Calu3 (cell line): ENCODE measurements around the gene FBXO4. TPM values are rescaled to one million over a fixed set of nuclear protein-coding genes. Genes with fewer than 3 reads are reported as not detected.
"Not testable (repeated sequence)": the region's sequence is repeated elsewhere in the genome, so short reads cannot be mapped to it uniquely, and the experiment has no call there.

Source experiments
- BruUV-seq: library from RNA; stranded (reverse); fragments of 400-500 nt; replicated peaks from 2 replicates; lab custom pipeline; 2021; lab: Mats Ljungman, UMichigan
- CTCF ChIA-PET: fragments of 300-600 bp; sonication (Branson Sonifier 250); formaldehyde crosslinking; loops from one replicate; lab custom pipeline; 2022; ENCODE audit warnings: antibody characterized with exemption; lab: Charles Lee
- DNase-seq: peaks from one replicate; pipeline ENCODE4 v3.0.0; 2022
- H3K27ac Mint-ChIP-seq: one replicate; pipeline ENCODE4 v1.8.0; 2022; ENCODE audit warnings: mixed read lengths; ENCODE audit not compliant: unreplicated experiment
- H3K27me3 Mint-ChIP-seq: one replicate; pipeline ENCODE4 v1.8.0; 2022; ENCODE audit warnings: mixed read lengths; ENCODE audit not compliant: unreplicated experiment
- H3K36me3 Mint-ChIP-seq: one replicate; pipeline ENCODE4 v1.8.0; 2022; ENCODE audit warnings: mild to moderate bottlenecking, moderate library complexity, mixed read lengths; ENCODE audit not compliant: insufficient read depth, unreplicated experiment
- H3K4me1 Mint-ChIP-seq: one replicate; pipeline ENCODE4 v1.8.0; 2022; ENCODE audit warnings: mild to moderate bottlenecking, low read depth, mixed read lengths; ENCODE audit not compliant: unreplicated experiment
- H3K4me3 Mint-ChIP-seq: one replicate; pipeline ENCODE4 v1.8.0; 2022; ENCODE audit warnings: mild to moderate bottlenecking, low read depth, moderate library complexity, mixed read lengths; ENCODE audit not compliant: unreplicated experiment
- H3K9me3 Mint-ChIP-seq: one replicate; pipeline ENCODE4 v1.8.0; 2022; ENCODE audit warnings: low read depth, mixed read lengths; ENCODE audit not compliant: unreplicated experiment
- intact Hi-C: fragments of 100-400 bp; cut with micrococcal nuclease; formaldehyde crosslinking; loops from one replicate; pipeline ENCODE4 v1.10.0; 2022; ENCODE audit not compliant: unreplicated experiment
- total RNA-seq: library from RNA; stranded (reverse); gene quantifications from 2 replicates; pipeline ENCODE4 v1.2.3, GENCODE V29; 2022
- TF ChIP-seq, protein P1 (sequence below): fragments of 200-600 bp; IDR thresholded peaks from one replicate; pipeline ENCODE4 v1.8.0; 2022; ENCODE audit warnings: antibody characterized with exemption; ENCODE audit not compliant: unreplicated experiment

The FBXO4 gene
- total RNA-seq, 1 experiment from 2014 or later: 8.9 TPM

- no peak overlapping the region for H3K4me3 Mint-ChIP-seq
Measured at GRCh38 chr5:41980396-41980795, 55.3 kb downstream of the FBXO4 start.

DNA sequence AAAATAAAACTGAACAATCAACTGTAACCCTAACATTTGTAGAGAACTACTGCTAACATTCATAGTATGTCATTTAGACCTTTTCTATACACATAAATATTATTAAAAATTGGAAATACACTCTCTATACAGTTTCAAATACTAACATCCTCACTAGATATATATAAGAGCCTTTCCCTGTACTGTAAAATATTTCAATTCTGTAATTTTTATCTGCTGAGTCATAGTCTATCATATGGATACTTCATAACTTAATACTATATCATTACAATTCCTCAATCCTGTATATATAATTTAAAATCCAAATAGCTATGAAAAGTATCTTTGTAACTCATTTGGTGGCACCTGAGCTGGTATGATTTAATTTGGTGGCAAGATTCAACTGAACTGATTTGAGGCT, 55.8 kb downstream of the FBXO4 start:
- DNase-seq: no peak
- H3K27me3 Mint-ChIP-seq: peaks cover 10% of the 10 kb centered on the region
- no peaks in the 10 kb centered on the region for H3K9me3 Mint-ChIP-seq
- TF ChIP-seq, protein P1, sequence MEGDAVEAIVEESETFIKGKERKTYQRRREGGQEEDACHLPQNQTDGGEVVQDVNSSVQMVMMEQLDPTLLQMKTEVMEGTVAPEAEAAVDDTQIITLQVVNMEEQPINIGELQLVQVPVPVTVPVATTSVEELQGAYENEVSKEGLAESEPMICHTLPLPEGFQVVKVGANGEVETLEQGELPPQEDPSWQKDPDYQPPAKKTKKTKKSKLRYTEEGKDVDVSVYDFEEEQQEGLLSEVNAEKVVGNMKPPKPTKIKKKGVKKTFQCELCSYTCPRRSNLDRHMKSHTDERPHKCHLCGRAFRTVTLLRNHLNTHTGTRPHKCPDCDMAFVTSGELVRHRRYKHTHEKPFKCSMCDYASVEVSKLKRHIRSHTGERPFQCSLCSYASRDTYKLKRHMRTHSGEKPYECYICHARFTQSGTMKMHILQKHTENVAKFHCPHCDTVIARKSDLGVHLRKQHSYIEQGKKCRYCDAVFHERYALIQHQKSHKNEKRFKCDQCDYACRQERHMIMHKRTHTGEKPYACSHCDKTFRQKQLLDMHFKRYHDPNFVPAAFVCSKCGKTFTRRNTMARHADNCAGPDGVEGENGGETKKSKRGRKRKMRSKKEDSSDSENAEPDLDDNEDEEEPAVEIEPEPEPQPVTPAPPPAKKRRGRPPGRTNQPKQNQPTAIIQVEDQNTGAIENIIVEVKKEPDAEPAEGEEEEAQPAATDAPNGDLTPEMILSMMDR: no peak
- H3K4me1 Mint-ChIP-seq: no peaks in the 10 kb centered on the region
- BruUV-seq: no TSS peak
- H3K4me3 Mint-ChIP-seq: no peak overlapping the region
- CTCF ChIA-PET: no interaction called here
- no peak overlapping the region for H3K27ac Mint-ChIP-seq
- intact Hi-C loops: no loop called here
- no peaks in the 10 kb centered on the region for H3K36me3 Mint-ChIP-seq

More at GRCh38 chr5:41980396-41980795, 55.3 kb downstream of the FBXO4 start:
- Mint-ChIP-seq H3K27me3 (peaks cover 10% of the 10 kb centered on the region), H3K4me1 (no peaks in the 10 kb centered on the region), H3K36me3 (no peaks in the 10 kb centered on the region), H3K27ac (no peak overlapping the region), H3K9me3 (no peaks in the 10 kb centered on the region)
- TF ChIP-seq, protein P1: no peak
- no TSS peak for BruUV-seq
- no peak for DNase-seq
- CTCF ChIA-PET: no interaction called here
- intact Hi-C loops: no loop called here

GRCh38 chr5:41982858-41983257, 57.8 kb downstream of the FBXO4 start:
- BruUV-seq: not testable (repeated sequence)

DNA sequence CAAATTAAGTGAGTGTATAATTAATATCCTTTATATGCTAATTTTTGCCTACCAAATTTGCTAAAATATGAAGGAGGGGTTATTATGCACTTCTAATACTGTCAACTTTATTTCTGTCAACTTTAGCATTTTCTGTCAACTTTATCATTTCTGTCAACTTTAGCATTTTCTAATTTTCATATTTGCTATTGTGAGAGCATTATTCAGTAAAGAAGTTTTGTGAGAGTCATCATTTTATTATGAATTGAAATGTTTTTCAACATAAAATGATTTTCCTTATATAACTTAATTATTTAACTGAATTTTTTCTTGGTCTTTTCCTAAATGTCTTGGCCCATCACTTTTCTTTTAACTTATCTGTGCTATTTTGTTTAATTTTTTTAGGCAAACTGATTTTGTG, 58.2 kb downstream of the FBXO4 start:
- DNase-seq: no peak
- CTCF ChIA-PET: no interaction called here
- Mint-ChIP-seq H3K36me3 (no peaks in the 10 kb centered on the region), H3K9me3 (no peaks in the 10 kb centered on the region), H3K4me3 (no peak overlapping the region), H3K4me1 (no peaks in the 10 kb centered on the region), H3K27me3 (peaks cover 26% of the 10 kb centered on the region), H3K27ac (no peak overlapping the region)
- TF ChIP-seq, protein P1: no peak
- no TSS peak for BruUV-seq
- intact Hi-C loops: no loop called here

More at GRCh38 chr5:41982858-41983257, 57.8 kb downstream of the FBXO4 start:
- peaks cover 26% of the 10 kb centered on the region for H3K27me3 Mint-ChIP-seq
- intact Hi-C loops, H3K4me3 Mint-ChIP-seq, H3K9me3 Mint-ChIP-seq, H3K36me3 Mint-ChIP-seq, CTCF ChIA-PET, H3K27ac Mint-ChIP-seq, H3K4me1 Mint-ChIP-seq, DNase-seq: not testable (repeated sequence)

DNA sequence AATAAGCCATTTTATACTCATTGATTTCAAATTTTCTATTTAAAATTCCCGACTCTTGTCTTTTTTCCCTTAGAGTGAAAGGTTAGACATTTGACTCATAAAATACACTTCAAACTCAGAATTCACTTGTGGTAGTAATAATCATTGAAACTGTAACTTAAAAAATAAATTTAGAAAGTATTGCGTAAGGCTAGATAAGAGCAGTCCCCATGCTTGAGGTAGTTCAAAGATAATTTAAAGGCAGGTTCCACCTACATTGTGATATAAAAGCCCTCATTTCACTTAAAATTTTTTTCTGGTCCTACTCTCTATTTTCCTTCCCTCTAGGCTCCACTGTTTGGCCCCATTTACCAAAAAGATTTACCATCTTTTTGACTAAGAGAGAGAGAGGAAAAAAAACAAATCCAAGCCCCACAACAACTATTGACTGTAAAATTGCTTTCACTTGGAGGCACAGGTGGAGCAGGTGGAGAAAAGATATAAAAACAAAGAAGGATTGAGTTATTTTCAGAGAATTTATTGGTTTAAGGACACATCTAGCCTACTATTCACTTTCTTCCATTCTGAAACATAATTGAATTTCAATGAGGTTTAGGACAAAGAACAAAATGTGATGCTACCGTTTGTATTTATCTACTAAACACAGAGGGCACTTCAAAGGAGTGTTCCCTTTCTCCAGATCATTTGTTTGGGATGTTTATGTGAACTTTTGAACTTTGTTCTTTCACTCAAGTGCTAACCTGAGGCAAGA, 61.0 kb downstream of the FBXO4 start:
- intact Hi-C loops: no loop called here
- DNase-seq: no peak
- H3K36me3 Mint-ChIP-seq: no peaks in the 10 kb centered on the region
- peaks cover 35% of the 10 kb centered on the region for H3K27me3 Mint-ChIP-seq
- CTCF ChIA-PET: no interaction called here
- TF ChIP-seq, protein P1: no peak
- H3K4me1 Mint-ChIP-seq: no peaks in the 10 kb centered on the region
- no peak overlapping the region for H3K27ac Mint-ChIP-seq
- BruUV-seq: no TSS peak
- no peaks in the 10 kb centered on the region for H3K9me3 Mint-ChIP-seq
- H3K4me3 Mint-ChIP-seq: no peak overlapping the region
